ENCODE measurements around the gene ACTL6B. TPM values are rescaled to one million over a fixed set of nuclear protein-coding genes. Genes with fewer than 3 reads are reported as not detected.

The ACTL6B gene
- total and polyA plus RNA-seq, 9 donors = 0.19 to 0.40 TPM; not detected in 7

- Histone ChIP-seq H3K27ac (ENCODE audit: low read length) (no peak overlapping the region), H3K36me3 (ENCODE audit: control insufficient read depth, insufficient read depth, low read length) (no peaks in the 10 kb centered on the region), H3K27me3 (ENCODE audit: control insufficient read depth, insufficient read depth, low read length) (no peaks in the 10 kb centered on the region), H3K9me3 (replicated peaks; ENCODE audit: control insufficient read depth, low read depth, low read length) (no peaks in the 10 kb centered on the region), H3K4me1 (ENCODE audit: control insufficient read depth, insufficient read depth, low read length) (peaks cover 12% of the 10 kb centered on the region), H3K4me3 (ENCODE audit: low read length) (no peak overlapping the region)
- 52% methylated on average over 2 of the region's 4 CpGs for WGBS (ENCODE audit: insufficient coverage)
- DNase-seq = no peak
Observed at GRCh38 chr7:100598425-100598824, 57.8 kb downstream of the ACTL6B start.

- H3K4me3 ChIP-seq (ENCODE audit: low read length) = no peak overlapping the region
- no peaks in the 10 kb centered on the region for H3K36me3 ChIP-seq (ENCODE audit: control insufficient read depth, insufficient read depth, low read length)
- H3K27me3 ChIP-seq (ENCODE audit: control insufficient read depth, insufficient read depth, low read length) = peaks cover 1% of the 10 kb centered on the region
- no peak for DNase-seq
- H3K9me3 ChIP-seq (replicated peaks; ENCODE audit: control insufficient read depth, low read depth, low read length) = no peaks in the 10 kb centered on the region
- no peak overlapping the region for H3K27ac ChIP-seq (ENCODE audit: low read length)
- peaks cover 3% of the 10 kb centered on the region for H3K4me1 ChIP-seq (ENCODE audit: control insufficient read depth, insufficient read depth, low read length)
- 100% methylated on average over 3 of the region's 7 CpGs for WGBS (ENCODE audit: insufficient coverage)
Observed at GRCh38 chr7:100595188-100595587, 61.1 kb downstream of the ACTL6B start.

Other genes with a start within 250 kb of the ACTL6B start
- 5.2 TPM for gene ZCWPW1, start 227.7 kb downstream of the ACTL6B start, total RNA-seq
- 1 to 10 TPM; 4.4 to 8.9 (median 5.4) TPM for gene ZCWPW1, start 227.7 kb downstream of the ACTL6B start, polyA plus RNA-seq (ENCODE audit: insufficient read depth in 1 of 8, insufficient read length in 8 of 8, low replicate concordance in 1 of 8)
- gene MEPCE, start 226.6 kb downstream of the ACTL6B start, total RNA-seq = 23.5 TPM
- gene MEPCE, start 226.6 kb downstream of the ACTL6B start, polyA plus RNA-seq (ENCODE audit: insufficient read depth in 1 of 8, insufficient read length in 8 of 8, low replicate concordance in 1 of 8) = 10 to 100 TPM; 32.4 to 44.4 (median 38.5) TPM
- gene PPP1R35, start 220.0 kb downstream of the ACTL6B start, total RNA-seq = 21.7 TPM
- gene PPP1R35, start 220.0 kb downstream of the ACTL6B start, polyA plus RNA-seq (ENCODE audit: insufficient read depth in 1 of 8, insufficient read length in 8 of 8, low replicate concordance in 1 of 8) = 10 to 100 TPM; 10.9 to 25.2 (median 15.2) TPM
- 1.2 TPM for gene SPACDR, start 192.2 kb downstream of the ACTL6B start, total RNA-seq
- 1 to 10 TPM in 7 of 8 donors, under 1 TPM in 1; 0.98 to 3.4 (median 1.6) TPM for gene SPACDR, start 192.2 kb downstream of the ACTL6B start, polyA plus RNA-seq (ENCODE audit: insufficient read depth in 1 of 8, insufficient read length in 8 of 8, low replicate concordance in 1 of 8)
- gene TSC22D4, start 177.2 kb downstream of the ACTL6B start, total RNA-seq = 28.9 TPM
- 10 to 100 TPM; 36.7 to 59.3 (median 47.9) TPM for gene TSC22D4, start 177.2 kb downstream of the ACTL6B start, polyA plus RNA-seq (ENCODE audit: insufficient read depth in 1 of 8, insufficient read length in 8 of 8, low replicate concordance in 1 of 8)
- gene NYAP1, start 172.5 kb downstream of the ACTL6B start, total RNA-seq = 1.6 TPM
- gene NYAP1, start 172.5 kb downstream of the ACTL6B start, polyA plus RNA-seq (ENCODE audit: insufficient read depth in 1 of 8, insufficient read length in 8 of 8, low replicate concordance in 1 of 8) = 1 to 10 TPM; 1.5 to 2.9 (median 2.5) TPM
- 6.1 TPM for gene AGFG2, start 117.2 kb downstream of the ACTL6B start, total RNA-seq
- 10 to 100 TPM in 6 of 8 donors, 1 to 10 TPM in 2; 8.9 to 13.7 (median 12.2) TPM for gene AGFG2, start 117.2 kb downstream of the ACTL6B start, polyA plus RNA-seq (ENCODE audit: insufficient read depth in 1 of 8, insufficient read length in 8 of 8, low replicate concordance in 1 of 8)
- 0.98 TPM for gene SAP25, start 82.5 kb downstream of the ACTL6B start, total RNA-seq
- gene SAP25, start 82.5 kb downstream of the ACTL6B start, polyA plus RNA-seq (ENCODE audit: insufficient read depth in 1 of 8, insufficient read length in 8 of 8, low replicate concordance in 1 of 8) = 1 to 10 TPM; 1.5 to 8.3 (median 3.8) TPM
- gene LRCH4, start 70.3 kb downstream of the ACTL6B start, total RNA-seq = 8.9 TPM
- 10 to 100 TPM; 19.9 to 35.5 (median 27.9) TPM for gene LRCH4, start 70.3 kb downstream of the ACTL6B start, polyA plus RNA-seq (ENCODE audit: insufficient read depth in 1 of 8, insufficient read length in 8 of 8, low replicate concordance in 1 of 8)
- gene FBXO24, start 70.1 kb downstream of the ACTL6B start, total RNA-seq = 0.80 TPM
- 1 to 10 TPM; 1.1 to 2.2 (median 1.5) TPM for gene FBXO24, start 70.1 kb downstream of the ACTL6B start, polyA plus RNA-seq (ENCODE audit: insufficient read depth in 1 of 8, insufficient read length in 8 of 8, low replicate concordance in 1 of 8)
- gene PCOLCE, start 54.1 kb downstream of the ACTL6B start, total RNA-seq = 194 TPM
- 100 to 1,000 TPM; 201 to 336 (median 279) TPM for gene PCOLCE, start 54.1 kb downstream of the ACTL6B start, polyA plus RNA-seq (ENCODE audit: insufficient read depth in 1 of 8, insufficient read length in 8 of 8, low replicate concordance in 1 of 8)
- 7.1 TPM for gene MOSPD3, start 43.9 kb downstream of the ACTL6B start, total RNA-seq
- 10 to 100 TPM; 16.0 to 23.5 (median 17.8) TPM for gene MOSPD3, start 43.9 kb downstream of the ACTL6B start, polyA plus RNA-seq (ENCODE audit: insufficient read depth in 1 of 8, insufficient read length in 8 of 8, low replicate concordance in 1 of 8)
- gene TFR2, start 14.9 kb downstream of the ACTL6B start, total RNA-seq = 0.22 TPM
- gene TFR2, start 14.9 kb downstream of the ACTL6B start, polyA plus RNA-seq (ENCODE audit: insufficient read depth in 1 of 8, insufficient read length in 8 of 8, low replicate concordance in 1 of 8) = 1 to 10 TPM in 3 of 8 donors, under 1 TPM in 5; 0.64 to 2.2 (median 0.86) TPM
- 49.5 TPM for gene GNB2, start 17.3 kb upstream of the ACTL6B start, total RNA-seq
- gene GNB2, start 17.3 kb upstream of the ACTL6B start, polyA plus RNA-seq (ENCODE audit: insufficient read depth in 1 of 8, insufficient read length in 8 of 8, low replicate concordance in 1 of 8) = 100 to 1,000 TPM; 146 to 202 (median 154) TPM
- gene GIGYF1, start 37.8 kb upstream of the ACTL6B start, total RNA-seq = 16.7 TPM
- gene GIGYF1, start 37.8 kb upstream of the ACTL6B start, polyA plus RNA-seq (ENCODE audit: insufficient read depth in 1 of 8, insufficient read length in 8 of 8, low replicate concordance in 1 of 8) = 10 to 100 TPM; 22.4 to 37.5 (median 29.9) TPM
- 31.6 TPM for gene POP7, start 49.7 kb upstream of the ACTL6B start, total RNA-seq
- gene POP7, start 49.7 kb upstream of the ACTL6B start, polyA plus RNA-seq (ENCODE audit: insufficient read depth in 1 of 8, insufficient read length in 8 of 8, low replicate concordance in 1 of 8) = 10 to 100 TPM; 23.5 to 28.1 (median 25.1) TPM
- gene EPO, start 64.0 kb upstream of the ACTL6B start, total RNA-seq = not detected
- gene EPO, start 64.0 kb upstream of the ACTL6B start, polyA plus RNA-seq (ENCODE audit: insufficient read depth in 1 of 8, insufficient read length in 8 of 8, low replicate concordance in 1 of 8) = under 1 TPM in 5 of 8 donors, not detected in 3; 0.07 to 0.40 (median 0.18) TPM
- not detected for gene ZAN, start 77.1 kb upstream of the ACTL6B start, total RNA-seq
- under 1 TPM in 1 of 8 donors, not detected in 7; 0.05 TPM for gene ZAN, start 77.1 kb upstream of the ACTL6B start, polyA plus RNA-seq (ENCODE audit: insufficient read depth in 1 of 8, insufficient read length in 8 of 8, low replicate concordance in 1 of 8)
- 44.6 TPM for gene EPHB4, start 171.1 kb upstream of the ACTL6B start, total RNA-seq
- gene EPHB4, start 171.1 kb upstream of the ACTL6B start, polyA plus RNA-seq (ENCODE audit: insufficient read depth in 1 of 8, insufficient read length in 8 of 8, low replicate concordance in 1 of 8) = 10 to 100 TPM; 39.0 to 74.9 (median 55.9) TPM
- 9.7 TPM for gene SLC12A9, start 196.3 kb upstream of the ACTL6B start, total RNA-seq
- 10 to 100 TPM; 14.2 to 25.4 (median 18.4) TPM for gene SLC12A9, start 196.3 kb upstream of the ACTL6B start, polyA plus RNA-seq (ENCODE audit: insufficient read depth in 1 of 8, insufficient read length in 8 of 8, low replicate concordance in 1 of 8)
- gene TRIP6, start 210.9 kb upstream of the ACTL6B start, total RNA-seq = 31.7 TPM
- 10 to 100 TPM; 40.8 to 57.6 (median 47.0) TPM for gene TRIP6, start 210.9 kb upstream of the ACTL6B start, polyA plus RNA-seq (ENCODE audit: insufficient read depth in 1 of 8, insufficient read length in 8 of 8, low replicate concordance in 1 of 8)
- gene SRRT, start 218.7 kb upstream of the ACTL6B start, total RNA-seq = 49.8 TPM
- 100 to 1,000 TPM in 5 of 8 donors, 10 to 100 TPM in 3; 93.9 to 131 (median 105) TPM for gene SRRT, start 218.7 kb upstream of the ACTL6B start, polyA plus RNA-seq (ENCODE audit: insufficient read depth in 1 of 8, insufficient read length in 8 of 8, low replicate concordance in 1 of 8)
- 3.1 TPM for gene UFSP1, start 233.3 kb upstream of the ACTL6B start, total RNA-seq
- gene UFSP1, start 233.3 kb upstream of the ACTL6B start, polyA plus RNA-seq (ENCODE audit: insufficient read depth in 1 of 8, insufficient read length in 8 of 8, low replicate concordance in 1 of 8) = 1 to 10 TPM; 2.3 to 3.8 (median 2.6) TPM
- 21.5 TPM for gene ACHE, start 239.4 kb upstream of the ACTL6B start, total RNA-seq
- gene ACHE, start 239.4 kb upstream of the ACTL6B start, polyA plus RNA-seq (ENCODE audit: insufficient read depth in 1 of 8, insufficient read length in 8 of 8, low replicate concordance in 1 of 8) = 10 to 100 TPM; 41.7 to 62.9 (median 47.7) TPM

Measured in muscle of leg (tissue), 11 donors.